ENCODE results near the gene FAM124B.

The FAM124B gene

DNA sequence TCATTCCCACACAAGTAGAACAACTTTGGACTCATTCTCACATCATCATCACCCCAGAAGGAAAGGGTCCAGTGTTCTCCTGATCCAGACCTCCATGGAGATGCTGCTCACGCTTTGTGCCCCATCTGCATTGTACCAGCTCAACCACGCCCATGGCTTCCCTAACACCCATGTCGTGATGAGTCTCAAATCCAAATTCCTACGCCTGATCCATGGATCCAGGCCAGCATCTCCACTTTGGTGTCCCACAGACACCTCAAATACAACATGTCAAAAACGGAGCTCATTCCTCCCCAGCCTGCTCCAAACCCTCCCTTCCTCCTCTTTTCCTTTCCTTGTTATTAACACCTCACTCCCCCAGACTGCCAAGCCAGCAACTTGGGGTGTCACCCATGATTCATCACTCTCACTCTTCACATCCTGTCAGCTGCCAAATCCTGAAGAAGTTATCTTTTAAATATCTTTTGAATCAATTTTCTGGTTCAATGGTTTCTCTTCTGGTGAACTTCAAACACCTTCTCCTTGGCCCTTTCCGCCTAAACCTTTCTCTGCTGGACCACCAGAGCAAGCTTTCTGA, 30.2 kb upstream of the FAM124B start:
- Histone ChIP-seq H3K9me3 (ENCODE audit: control insufficient read depth, insufficient read depth, low read length) (no peaks in the 10 kb centered on the region), H3K27me3 (ENCODE audit: control insufficient read depth, insufficient read depth, low read length) (no peaks in the 10 kb centered on the region)

DNA sequence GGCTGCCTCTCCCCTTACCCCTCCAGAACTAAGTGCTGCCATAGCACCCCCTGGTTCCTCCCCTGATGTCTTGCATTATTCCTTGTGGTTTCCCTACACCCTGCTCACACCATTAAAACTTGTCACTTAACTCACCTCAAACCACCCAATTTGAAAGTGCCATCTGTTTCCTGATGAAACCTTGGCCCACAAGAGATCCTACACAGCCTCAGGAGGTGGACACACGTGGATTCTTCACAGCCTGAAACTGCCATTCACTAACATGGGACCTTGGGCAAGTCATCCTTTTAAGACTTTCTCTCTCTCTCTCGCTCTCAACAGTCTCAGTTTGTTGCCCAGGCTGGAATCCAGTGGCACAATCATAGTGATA, 27.5 kb upstream of the FAM124B start:
- Histone ChIP-seq H3K9ac (ENCODE audit: low read depth, low read length) (no peak overlapping the region), H3K9me3 (ENCODE audit: control insufficient read depth, insufficient read depth, low read length) (no peaks in the 10 kb centered on the region), H3K4me1 (ENCODE audit: control insufficient read depth, insufficient read depth, low read length) (peaks cover 5% of the 10 kb centered on the region), H3K4me3 (ENCODE audit: low read depth, low read length) (no peak overlapping the region), H3K27me3 (ENCODE audit: control insufficient read depth, insufficient read depth, low read length) (no peaks in the 10 kb centered on the region), H3K36me3 (ENCODE audit: control insufficient read depth, insufficient read depth, low read length) (no peaks in the 10 kb centered on the region)

More for the DNA sequence above, 30.2 kb upstream of the FAM124B start:
- H3K4me1 ChIP-seq (ENCODE audit: control insufficient read depth, insufficient read depth, low read length) = peaks cover 5% of the 10 kb centered on the region
- no peak overlapping the region for H3K4me3 ChIP-seq (ENCODE audit: low read depth, low read length)
- H3K9ac ChIP-seq (ENCODE audit: low read depth, low read length) = no peak overlapping the region
- H3K36me3 ChIP-seq (ENCODE audit: control insufficient read depth, insufficient read depth, low read length) = no peaks in the 10 kb centered on the region

DNA sequence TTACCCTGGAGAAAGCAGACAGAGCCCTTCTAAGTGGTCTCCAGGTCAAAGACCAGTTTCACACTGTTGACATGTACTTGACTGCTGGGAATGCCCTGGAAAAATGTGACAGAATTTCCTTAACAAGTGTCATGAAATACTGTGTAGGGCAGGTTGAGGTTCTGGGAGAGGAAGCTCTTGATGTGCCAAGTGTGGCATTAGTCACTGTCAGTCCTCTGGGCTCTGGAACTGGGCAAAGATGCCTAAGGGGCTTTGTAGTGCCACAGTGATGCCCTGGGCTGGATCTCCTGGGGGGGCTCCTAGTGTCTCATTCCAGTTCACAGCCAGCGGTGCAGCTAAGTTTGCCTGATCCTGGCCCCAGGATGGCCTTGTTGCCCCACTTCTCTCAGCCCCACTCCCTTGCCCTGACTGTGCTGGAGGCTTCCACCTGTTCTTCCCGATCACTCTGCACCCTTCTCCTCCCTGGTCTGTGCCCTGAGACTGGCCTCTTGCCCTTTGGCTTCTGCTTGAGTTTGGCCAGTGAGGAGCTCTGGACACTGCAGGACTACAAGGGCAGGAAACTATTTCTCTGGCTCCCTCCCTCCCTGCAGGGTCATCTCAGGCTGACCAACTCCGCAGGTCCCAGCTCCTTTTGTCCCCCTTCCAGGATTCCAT, 27.0 kb upstream of the FAM124B start:
- H3K27me3 ChIP-seq (ENCODE audit: control insufficient read depth, insufficient read depth, low read length) = no peaks in the 10 kb centered on the region
- H3K4me3 ChIP-seq (ENCODE audit: low read depth, low read length) = no peak overlapping the region
- H3K4me1 ChIP-seq (ENCODE audit: control insufficient read depth, insufficient read depth, low read length) = peaks cover 3% of the 10 kb centered on the region
- H3K9me3 ChIP-seq (ENCODE audit: control insufficient read depth, insufficient read depth, low read length) = no peaks in the 10 kb centered on the region
- H3K36me3 ChIP-seq (ENCODE audit: control insufficient read depth, insufficient read depth, low read length) = no peaks in the 10 kb centered on the region
- H3K9ac ChIP-seq (ENCODE audit: low read depth, low read length) = no peak overlapping the region

GRCh38 chr2:224427471-224427870, 25.6 kb upstream of the FAM124B start:
- no peaks in the 10 kb centered on the region for H3K36me3 ChIP-seq (ENCODE audit: control insufficient read depth, insufficient read depth, low read length)
- H3K9ac ChIP-seq (ENCODE audit: low read depth, low read length) = no peak overlapping the region
- H3K27me3 ChIP-seq (ENCODE audit: control insufficient read depth, insufficient read depth, low read length) = no peaks in the 10 kb centered on the region
- no peak overlapping the region for H3K4me3 ChIP-seq (ENCODE audit: low read depth, low read length)
- no peaks in the 10 kb centered on the region for H3K9me3 ChIP-seq (ENCODE audit: control insufficient read depth, insufficient read depth, low read length)
- H3K4me1 ChIP-seq (ENCODE audit: control insufficient read depth, insufficient read depth, low read length) = no peaks in the 10 kb centered on the region

GRCh38 chr2:224426656-224427055, 24.7 kb upstream of the FAM124B start:
- no peaks in the 10 kb centered on the region for H3K4me1 ChIP-seq (ENCODE audit: control insufficient read depth, insufficient read depth, low read length)
- H3K36me3 ChIP-seq (ENCODE audit: control insufficient read depth, insufficient read depth, low read length) = no peaks in the 10 kb centered on the region
- H3K27me3 ChIP-seq (ENCODE audit: control insufficient read depth, insufficient read depth, low read length) = no peaks in the 10 kb centered on the region
- no peak overlapping the region for H3K4me3 ChIP-seq (ENCODE audit: low read depth, low read length)
- no peak overlapping the region for H3K9ac ChIP-seq (ENCODE audit: low read depth, low read length)
- H3K9me3 ChIP-seq (ENCODE audit: control insufficient read depth, insufficient read depth, low read length) = no peaks in the 10 kb centered on the region

DNA sequence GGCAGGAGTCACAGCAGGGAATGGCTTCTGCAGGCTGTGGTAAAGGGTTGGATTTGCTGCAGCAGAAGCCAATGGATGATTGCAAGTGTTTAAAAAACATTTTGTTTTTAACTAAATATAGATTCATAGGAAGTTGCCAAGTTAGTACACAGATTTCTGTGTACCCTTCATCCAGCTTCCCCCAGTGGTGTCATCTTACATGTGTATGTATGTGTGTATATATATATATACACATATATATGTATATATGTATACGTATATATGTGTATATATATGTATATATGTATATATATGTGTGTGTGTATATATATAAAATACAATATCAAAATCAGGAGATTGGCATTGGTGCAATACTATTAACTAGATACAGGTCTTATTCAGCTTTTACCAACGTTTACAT, 19.2 kb upstream of the FAM124B start:
- no peaks in the 10 kb centered on the region for H3K4me1 ChIP-seq (ENCODE audit: control insufficient read depth, insufficient read depth, low read length)
- no peaks in the 10 kb centered on the region for H3K27me3 ChIP-seq (ENCODE audit: control insufficient read depth, insufficient read depth, low read length)
- no peaks in the 10 kb centered on the region for H3K36me3 ChIP-seq (ENCODE audit: control insufficient read depth, insufficient read depth, low read length)
- H3K4me3 ChIP-seq (ENCODE audit: low read depth, low read length) = no peak overlapping the region
- H3K9ac ChIP-seq (ENCODE audit: low read depth, low read length) = no peak overlapping the region
- H3K9me3 ChIP-seq (ENCODE audit: control insufficient read depth, insufficient read depth, low read length) = no peaks in the 10 kb centered on the region

GRCh38 chr2:224417947-224418346, 16.0 kb upstream of the FAM124B start:
- H3K4me1 ChIP-seq (ENCODE audit: control insufficient read depth, insufficient read depth, low read length) = no peaks in the 10 kb centered on the region
- H3K36me3 ChIP-seq (ENCODE audit: control insufficient read depth, insufficient read depth, low read length) = no peaks in the 10 kb centered on the region
- no peak overlapping the region for H3K4me3 ChIP-seq (ENCODE audit: low read depth, low read length)
- H3K27me3 ChIP-seq (ENCODE audit: control insufficient read depth, insufficient read depth, low read length) = no peaks in the 10 kb centered on the region
- no peaks in the 10 kb centered on the region for H3K9me3 ChIP-seq (ENCODE audit: control insufficient read depth, insufficient read depth, low read length)
- H3K9ac ChIP-seq (ENCODE audit: low read depth, low read length) = no peak overlapping the region

DNA sequence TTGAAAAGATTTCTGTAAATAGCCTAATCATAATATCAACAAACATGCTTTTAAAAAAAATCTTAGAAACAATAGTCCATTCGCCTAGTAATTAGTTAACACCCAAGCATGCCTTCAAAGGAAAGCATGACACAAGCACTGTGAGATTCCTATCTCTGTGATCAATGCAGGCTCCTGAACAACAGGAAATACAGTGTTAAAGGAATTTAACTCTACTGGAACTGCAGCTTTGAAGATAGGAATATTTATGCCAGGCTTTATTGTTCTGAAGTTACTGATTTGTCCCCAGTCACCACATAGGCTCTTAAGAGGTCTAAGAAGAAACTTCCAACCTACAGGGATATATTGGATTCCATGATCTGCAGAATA, 15.4 kb upstream of the FAM124B start:
- no peak overlapping the region for H3K9ac ChIP-seq (ENCODE audit: low read depth, low read length)
- H3K9me3 ChIP-seq (ENCODE audit: control insufficient read depth, insufficient read depth, low read length) = no peaks in the 10 kb centered on the region
- H3K4me1 ChIP-seq (ENCODE audit: control insufficient read depth, insufficient read depth, low read length) = no peaks in the 10 kb centered on the region
- H3K4me3 ChIP-seq (ENCODE audit: low read depth, low read length) = no peak overlapping the region
- H3K36me3 ChIP-seq (ENCODE audit: control insufficient read depth, insufficient read depth, low read length) = no peaks in the 10 kb centered on the region
- H3K27me3 ChIP-seq (ENCODE audit: control insufficient read depth, insufficient read depth, low read length) = no peaks in the 10 kb centered on the region

DNA sequence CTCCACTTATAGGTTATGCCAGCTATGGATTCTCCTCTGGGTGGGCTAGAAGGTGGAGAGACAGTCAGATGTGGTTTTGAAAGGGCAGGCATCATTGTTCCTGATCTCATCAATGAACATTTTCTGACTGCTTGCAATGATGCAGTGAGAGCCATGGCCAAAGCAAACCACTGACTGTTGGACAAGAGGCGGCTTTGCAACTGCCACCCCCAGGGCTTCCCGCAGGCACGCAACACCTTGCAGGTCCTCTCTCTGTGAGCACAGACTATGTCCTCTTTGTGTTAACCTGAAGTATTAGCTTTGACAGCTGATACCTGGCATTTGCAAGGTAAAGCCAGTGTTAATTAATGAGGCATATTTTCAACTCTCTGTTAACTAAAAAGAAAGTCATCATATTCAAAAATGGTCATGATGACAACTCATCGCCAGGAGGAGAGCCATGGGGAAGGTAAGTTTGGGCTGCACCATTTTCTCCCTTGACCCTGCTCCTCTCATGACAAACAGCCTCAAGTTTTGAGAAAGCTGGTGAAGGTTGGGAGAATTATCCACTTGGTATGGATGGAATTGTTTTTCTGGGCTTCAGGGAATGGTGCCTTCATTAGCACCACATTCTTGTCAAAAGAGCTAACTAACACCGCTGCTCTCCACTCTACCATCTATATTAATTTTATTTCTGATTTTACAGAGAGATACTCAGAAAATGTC, 14.9 kb upstream of the FAM124B start:
- Histone ChIP-seq H3K4me3 (ENCODE audit: low read depth, low read length) (no peak overlapping the region), H3K27me3 (ENCODE audit: control insufficient read depth, insufficient read depth, low read length) (no peaks in the 10 kb centered on the region), H3K36me3 (ENCODE audit: control insufficient read depth, insufficient read depth, low read length) (no peaks in the 10 kb centered on the region), H3K9me3 (ENCODE audit: control insufficient read depth, insufficient read depth, low read length) (no peaks in the 10 kb centered on the region), H3K4me1 (ENCODE audit: control insufficient read depth, insufficient read depth, low read length) (no peaks in the 10 kb centered on the region), H3K9ac (ENCODE audit: low read depth, low read length) (no peak overlapping the region)

DNA sequence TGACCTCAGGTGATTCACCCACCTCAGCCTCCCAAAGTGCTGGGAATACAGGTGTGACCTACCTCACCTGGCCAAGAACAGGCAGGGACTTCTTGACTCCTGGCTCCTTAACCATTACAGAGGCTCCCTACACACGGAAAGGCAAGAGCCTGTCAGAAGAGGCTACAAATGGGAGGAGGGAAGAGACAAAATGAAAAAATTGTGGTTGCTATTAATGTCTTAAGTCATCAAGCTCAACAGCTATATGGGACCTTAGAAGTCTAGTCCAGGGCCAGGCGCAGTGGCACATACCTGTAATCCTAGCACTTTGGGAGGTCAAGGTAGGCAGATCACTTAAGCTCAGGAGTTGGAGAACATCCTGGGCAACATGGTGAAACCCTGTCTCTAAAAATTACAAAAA, 11.5 kb upstream of the FAM124B start:
- Histone ChIP-seq H3K9me3 (ENCODE audit: control insufficient read depth, insufficient read depth, low read length) (no peaks in the 10 kb centered on the region), H3K9ac (ENCODE audit: low read depth, low read length) (no peak overlapping the region), H3K27me3 (ENCODE audit: control insufficient read depth, insufficient read depth, low read length) (no peaks in the 10 kb centered on the region), H3K4me1 (ENCODE audit: control insufficient read depth, insufficient read depth, low read length) (no peaks in the 10 kb centered on the region), H3K4me3 (ENCODE audit: low read depth, low read length) (no peak overlapping the region), H3K36me3 (ENCODE audit: control insufficient read depth, insufficient read depth, low read length) (no peaks in the 10 kb centered on the region)

GRCh38 chr2:224412141-224413015, 10.5 kb upstream of the FAM124B start:
- H3K4me3 ChIP-seq (ENCODE audit: low read depth, low read length) = no peak overlapping the region
- H3K9ac ChIP-seq (ENCODE audit: low read depth, low read length) = no peak overlapping the region
- no peaks in the 10 kb centered on the region for H3K36me3 ChIP-seq (ENCODE audit: control insufficient read depth, insufficient read depth, low read length)
- H3K27me3 ChIP-seq (ENCODE audit: control insufficient read depth, insufficient read depth, low read length) = no peaks in the 10 kb centered on the region
- no peaks in the 10 kb centered on the region for H3K9me3 ChIP-seq (ENCODE audit: control insufficient read depth, insufficient read depth, low read length)
- H3K4me1 ChIP-seq (ENCODE audit: control insufficient read depth, insufficient read depth, low read length) = no peaks in the 10 kb centered on the region

All from iPS-15b (cell line).